HCT116 (cell line): Measurements from ENCODE around the gene GABARAP.
A peak's percentile ranks its signal among the peaks of the same experiment; 100 is the strongest.

Experiments used
- CEBPB ChIP-seq: IDR thresholded peaks from 2 replicates; pipeline ENCODE4 v1.6.1; 2012; ENCODE audit warnings: low read depth
- EZH2 ChIP-seq: fragments of 200-600 bp; sonication (generic); IDR thresholded peaks from 2 replicates; pipeline ENCODE4 v1.6.1; 2017; ENCODE audit warnings: antibody characterized with exemption, mixed run types
- MAX ChIP-seq: IDR thresholded peaks from 2 replicates; pipeline ENCODE4 v1.6.1; 2012
- POLR2A ChIP-seq: IDR thresholded peaks from 2 replicates; pipeline ENCODE4 v1.7.0; 2011; ENCODE audit warnings: borderline replicate concordance; ENCODE audit not compliant: insufficient read depth, insufficient read length; ENCODE audit errors: extremely low read depth
- POLR2AphosphoS5 ChIP-seq: IDR thresholded peaks from 2 replicates; pipeline ENCODE4 v1.6.1; 2011; ENCODE audit warnings: mild to moderate bottlenecking, low read depth, low read length, moderate library complexity
- RAD21 ChIP-seq: IDR thresholded peaks from 2 replicates; pipeline ENCODE4 v1.6.1; 2012; ENCODE audit warnings: low read depth, mild to moderate bottlenecking
- SRF ChIP-seq: IDR thresholded peaks from 2 replicates; pipeline ENCODE4 v1.6.1; 2012; ENCODE audit warnings: low read depth
- TF ChIP-seq, protein P1 (sequence below), 3 experiments: fragments of 200-600 bp in 1 of 3; sonication (generic) in 1 of 3; IDR thresholded peaks in 2 of 3; conservative IDR thresholded peaks in 1 of 3; 2 replicates each; pipeline ENCODE4 v1.5.1; 2012 to 2017; ENCODE audit warnings: low read depth in 2 of 3, low read length in 2 of 3, antibody characterized with exemption in 1 of 3, borderline replicate concordance in 1 of 3, control low read depth in 1 of 3, mild to moderate bottlenecking in 1 of 3, mixed read lengths in 1 of 3, mixed run types in 1 of 3, moderate library complexity in 1 of 3; ENCODE audit not compliant: insufficient read depth in 1 of 3
- TF ChIP-seq, protein P2 (sequence below): IDR thresholded peaks from 2 replicates; pipeline ENCODE4 v1.6.1; 2011; ENCODE audit warnings: mild to moderate bottlenecking, low read length, moderate library complexity; ENCODE audit not compliant: insufficient replicate concordance; ENCODE audit errors: extremely low read depth

- TF ChIP-seq, protein P1, sequence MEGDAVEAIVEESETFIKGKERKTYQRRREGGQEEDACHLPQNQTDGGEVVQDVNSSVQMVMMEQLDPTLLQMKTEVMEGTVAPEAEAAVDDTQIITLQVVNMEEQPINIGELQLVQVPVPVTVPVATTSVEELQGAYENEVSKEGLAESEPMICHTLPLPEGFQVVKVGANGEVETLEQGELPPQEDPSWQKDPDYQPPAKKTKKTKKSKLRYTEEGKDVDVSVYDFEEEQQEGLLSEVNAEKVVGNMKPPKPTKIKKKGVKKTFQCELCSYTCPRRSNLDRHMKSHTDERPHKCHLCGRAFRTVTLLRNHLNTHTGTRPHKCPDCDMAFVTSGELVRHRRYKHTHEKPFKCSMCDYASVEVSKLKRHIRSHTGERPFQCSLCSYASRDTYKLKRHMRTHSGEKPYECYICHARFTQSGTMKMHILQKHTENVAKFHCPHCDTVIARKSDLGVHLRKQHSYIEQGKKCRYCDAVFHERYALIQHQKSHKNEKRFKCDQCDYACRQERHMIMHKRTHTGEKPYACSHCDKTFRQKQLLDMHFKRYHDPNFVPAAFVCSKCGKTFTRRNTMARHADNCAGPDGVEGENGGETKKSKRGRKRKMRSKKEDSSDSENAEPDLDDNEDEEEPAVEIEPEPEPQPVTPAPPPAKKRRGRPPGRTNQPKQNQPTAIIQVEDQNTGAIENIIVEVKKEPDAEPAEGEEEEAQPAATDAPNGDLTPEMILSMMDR (IDR thresholded peaks at IDR 0.05 in 2 of 3, conservative IDR thresholded peaks at IDR 0.05 in 1 of 3; ENCODE audit: borderline replicate concordance in 1 of 3, insufficient read depth in 1 of 3, low read depth in 2 of 3, low read length in 2 of 3) = peak in 2 of 3 experiments; percentile 25 to 42; a peak in 2 of 6 replicates
- no peak; the same call in 1 of the 2 replicates for TF ChIP-seq SRF
- no peak for TF ChIP-seq EZH2
- TF ChIP-seq POLR2AphosphoS5 = peak; percentile 100
- peak; percentile 86 for TF ChIP-seq MAX
- TF ChIP-seq CEBPB = no peak
- TF ChIP-seq, protein P2, sequence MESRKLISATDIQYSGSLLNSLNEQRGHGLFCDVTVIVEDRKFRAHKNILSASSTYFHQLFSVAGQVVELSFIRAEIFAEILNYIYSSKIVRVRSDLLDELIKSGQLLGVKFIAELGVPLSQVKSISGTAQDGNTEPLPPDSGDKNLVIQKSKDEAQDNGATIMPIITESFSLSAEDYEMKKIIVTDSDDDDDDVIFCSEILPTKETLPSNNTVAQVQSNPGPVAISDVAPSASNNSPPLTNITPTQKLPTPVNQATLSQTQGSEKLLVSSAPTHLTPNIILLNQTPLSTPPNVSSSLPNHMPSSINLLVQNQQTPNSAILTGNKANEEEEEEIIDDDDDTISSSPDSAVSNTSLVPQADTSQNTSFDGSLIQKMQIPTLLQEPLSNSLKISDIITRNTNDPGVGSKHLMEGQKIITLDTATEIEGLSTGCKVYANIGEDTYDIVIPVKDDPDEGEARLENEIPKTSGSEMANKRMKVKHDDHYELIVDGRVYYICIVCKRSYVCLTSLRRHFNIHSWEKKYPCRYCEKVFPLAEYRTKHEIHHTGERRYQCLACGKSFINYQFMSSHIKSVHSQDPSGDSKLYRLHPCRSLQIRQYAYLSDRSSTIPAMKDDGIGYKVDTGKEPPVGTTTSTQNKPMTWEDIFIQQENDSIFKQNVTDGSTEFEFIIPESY = no peak
- TF ChIP-seq POLR2A = peak; percentile 96
- TF ChIP-seq RAD21 = no peak
Measured at GRCh38 chr17:7262192-7262934, 20.1 kb upstream of the GABARAP start, which contains the start of gene CLDN7.
